Calu3 (cell line): Measurements from ENCODE around the gene TNFRSF11A. TPM values are rescaled to one million over a fixed set of nuclear protein-coding genes. Genes with fewer than 3 reads are reported as not detected.

ENCODE experiments used
- BruUV-seq: library from RNA; stranded (reverse); fragments of 400-500 nt; replicated peaks from 2 replicates; lab custom pipeline; 2021; lab: Mats Ljungman, UMichigan
- CTCF ChIA-PET: fragments of 300-600 bp; sonication (Branson Sonifier 250); formaldehyde crosslinking; loops from one replicate; lab custom pipeline; 2022; ENCODE audit warnings: antibody characterized with exemption; lab: Charles Lee
- DNase-seq: peaks from one replicate; pipeline ENCODE4 v3.0.0; 2022
- H3K27ac Mint-ChIP-seq: one replicate; pipeline ENCODE4 v1.8.0; 2022; ENCODE audit warnings: mixed read lengths; ENCODE audit not compliant: unreplicated experiment
- H3K27me3 Mint-ChIP-seq: one replicate; pipeline ENCODE4 v1.8.0; 2022; ENCODE audit warnings: mixed read lengths; ENCODE audit not compliant: unreplicated experiment
- H3K36me3 Mint-ChIP-seq: one replicate; pipeline ENCODE4 v1.8.0; 2022; ENCODE audit warnings: mild to moderate bottlenecking, moderate library complexity, mixed read lengths; ENCODE audit not compliant: insufficient read depth, unreplicated experiment
- H3K4me1 Mint-ChIP-seq: one replicate; pipeline ENCODE4 v1.8.0; 2022; ENCODE audit warnings: mild to moderate bottlenecking, low read depth, mixed read lengths; ENCODE audit not compliant: unreplicated experiment
- H3K4me3 Mint-ChIP-seq: one replicate; pipeline ENCODE4 v1.8.0; 2022; ENCODE audit warnings: mild to moderate bottlenecking, low read depth, moderate library complexity, mixed read lengths; ENCODE audit not compliant: unreplicated experiment
- H3K9me3 Mint-ChIP-seq: one replicate; pipeline ENCODE4 v1.8.0; 2022; ENCODE audit warnings: low read depth, mixed read lengths; ENCODE audit not compliant: unreplicated experiment
- CTCF ChIP-seq: fragments of 200-600 bp; IDR thresholded peaks from one replicate; pipeline ENCODE4 v1.8.0; 2022; ENCODE audit warnings: antibody characterized with exemption; ENCODE audit not compliant: unreplicated experiment
- intact Hi-C: fragments of 100-400 bp; cut with micrococcal nuclease; formaldehyde crosslinking; loops from one replicate; pipeline ENCODE4 v1.10.0; 2022; ENCODE audit not compliant: unreplicated experiment
- total RNA-seq: library from RNA; stranded (reverse); gene quantifications from 2 replicates; pipeline ENCODE4 v1.2.3, GENCODE V29; 2022

TNFRSF11A gene
- total RNA-seq, 1 experiment from 2014 or later: 94.6 TPM

GRCh38 chr18:62348474-62348873 is 23.4 kb downstream of the TNFRSF11A start:
- DNase-seq: no peak
- peak overlapping the region; percentile 48 for H3K27ac Mint-ChIP-seq
- BruUV-seq: no TSS peak
- intact Hi-C loops: no loop called here
- no peaks in the 10 kb centered on the region for H3K9me3 Mint-ChIP-seq
- peaks cover 50% of the 10 kb centered on the region for H3K36me3 Mint-ChIP-seq
- no peaks in the 10 kb centered on the region for H3K27me3 Mint-ChIP-seq
- H3K4me3 Mint-ChIP-seq: no peak overlapping the region
- CTCF ChIA-PET: no interaction called here
- peaks cover 33% of the 10 kb centered on the region for H3K4me1 Mint-ChIP-seq
- TF ChIP-seq CTCF: no peak

- H3K4me1 Mint-ChIP-seq: no peaks in the 10 kb centered on the region
- TF ChIP-seq CTCF: no peak
- CTCF ChIA-PET: no interaction called here
- BruUV-seq: no TSS peak
- H3K36me3 Mint-ChIP-seq: peaks cover 56% of the 10 kb centered on the region
- no peak overlapping the region for H3K27ac Mint-ChIP-seq
- no peak overlapping the region for H3K4me3 Mint-ChIP-seq
- intact Hi-C loops: no loop called here
- no peaks in the 10 kb centered on the region for H3K9me3 Mint-ChIP-seq
- no peak for DNase-seq
- no peaks in the 10 kb centered on the region for H3K27me3 Mint-ChIP-seq
These were observed 28.1 kb downstream of the TNFRSF11A start for GRCh38 chr18:62353170-62353569.

GRCh38 chr18:62354151-62354550 is 29.0 kb downstream of the TNFRSF11A start:
- Mint-ChIP-seq H3K4me1 (no peaks in the 10 kb centered on the region), H3K27ac (no peak overlapping the region), H3K36me3 (peaks cover 55% of the 10 kb centered on the region), H3K4me3 (no peak overlapping the region), H3K9me3 (no peaks in the 10 kb centered on the region), H3K27me3 (no peaks in the 10 kb centered on the region)
- BruUV-seq: no TSS peak
- CTCF ChIA-PET: no interaction called here
- no peak for TF ChIP-seq CTCF
- intact Hi-C loops: no loop called here
- DNase-seq: no peak

GRCh38 chr18:62357079-62357719 is 32.1 kb downstream of the TNFRSF11A start:
- intact Hi-C loops: no loop called here
- H3K4me1 Mint-ChIP-seq: no peaks in the 10 kb centered on the region
- CTCF ChIA-PET: interaction anchor here (0.7 kb wide), 1 partner anchor 295 kb away, joined by 3 read pairs; no protein-coding TSS in a partner anchor
- H3K9me3 Mint-ChIP-seq: no peaks in the 10 kb centered on the region
- TF ChIP-seq CTCF: no peak
- H3K36me3 Mint-ChIP-seq: peaks cover 59% of the 10 kb centered on the region
- no peak overlapping the region for H3K4me3 Mint-ChIP-seq
- BruUV-seq: no TSS peak
- H3K27ac Mint-ChIP-seq: no peak overlapping the region
- H3K27me3 Mint-ChIP-seq: no peaks in the 10 kb centered on the region
- DNase-seq: no peak
